Measurements from ENCODE around the gene ESRRG.

The ESRRG gene

DNA sequence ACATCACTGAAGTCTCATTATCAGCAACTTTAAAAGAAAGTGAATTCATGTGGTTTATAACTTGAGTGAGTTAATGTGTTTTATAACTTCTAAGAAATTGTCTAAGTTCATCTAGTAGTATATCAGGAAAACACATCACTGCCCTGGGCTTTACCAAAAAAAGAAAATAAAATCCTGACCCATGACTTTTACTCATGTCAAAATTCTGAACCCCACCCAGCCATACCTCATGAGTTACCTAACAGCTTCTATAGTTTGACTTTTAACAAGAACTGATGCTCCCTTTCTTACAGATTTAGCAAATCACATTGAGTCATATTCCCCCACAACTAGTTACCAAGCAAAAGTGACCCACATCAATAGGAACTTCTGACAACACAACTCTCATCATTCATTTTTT is 57.4 kb downstream of the ESRRG start:
- Histone ChIP-seq H3K36me3 (ENCODE audit: low read length) (no peaks in the 10 kb centered on the region), H3K9me3 (ENCODE audit: insufficient read depth, low read length) (no peaks in the 10 kb centered on the region), H3K9me2 (replicated peaks; ENCODE audit: insufficient read depth, low read length) (no peaks in the 10 kb centered on the region), H3K27me3 (ENCODE audit: low read length) (no peaks in the 10 kb centered on the region; the same call in 1 of the 2 replicates), H3K79me2 (ENCODE audit: insufficient read depth, low read length) (no peaks in the 10 kb centered on the region), H3K4me2 (ENCODE audit: low read depth, low read length, poor library complexity, severe bottlenecking) (no peak overlapping the region), H3K27ac (ENCODE audit: low read depth, low read length) (no peak overlapping the region), H3F3A (ENCODE audit: insufficient read depth) (no peaks in the 10 kb centered on the region), H3K4me3 (ENCODE audit: insufficient read depth, low read length, poor library complexity, severe bottlenecking) (no peak overlapping the region), H3K9ac (ENCODE audit: low read length) (no peak overlapping the region), H2AFZ (ENCODE audit: low read depth, low read length, severe bottlenecking) (no peak overlapping the region), H4K20me1 (ENCODE audit: low read depth, low read length) (no peaks in the 10 kb centered on the region)
- TF ChIP-seq EZH2phosphoT487 (conservative IDR thresholded peaks at IDR 0.05; ENCODE audit: low read length) (no peak), CTCF (IDR thresholded peaks at IDR 0.05; ENCODE audit: insufficient read depth, low read length, poor library complexity, severe bottlenecking) (no peak)

DNA sequence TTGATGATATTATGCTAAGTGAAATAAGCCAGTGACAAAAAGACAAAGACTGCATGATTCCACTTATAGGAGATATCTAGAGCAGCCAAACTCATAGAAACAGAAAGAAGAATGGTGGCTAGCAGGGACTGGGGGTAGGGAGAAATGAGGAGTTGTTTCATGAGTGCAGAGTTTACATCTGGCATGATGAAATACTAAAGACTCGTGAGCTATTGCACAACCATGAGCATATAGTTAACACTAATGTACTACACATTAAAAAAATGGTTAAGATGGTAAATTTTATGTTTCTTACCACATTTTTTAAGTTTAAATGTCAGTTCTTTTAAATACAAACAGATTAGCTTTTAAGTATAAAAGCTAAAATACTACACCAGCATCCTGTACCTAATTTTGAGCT is 57.8 kb downstream of the ESRRG start:
- H3K4me2 ChIP-seq (ENCODE audit: low read depth, low read length, poor library complexity, severe bottlenecking) = no peak overlapping the region
- no peaks in the 10 kb centered on the region for H4K20me1 ChIP-seq (ENCODE audit: low read depth, low read length)
- H3K9ac ChIP-seq (ENCODE audit: low read length) = no peak overlapping the region
- no peak for TF ChIP-seq EZH2phosphoT487 (conservative IDR thresholded peaks at IDR 0.05; ENCODE audit: low read length)
- TF ChIP-seq CTCF (IDR thresholded peaks at IDR 0.05; ENCODE audit: insufficient read depth, low read length, poor library complexity, severe bottlenecking) = no peak
- H3K27me3 ChIP-seq (ENCODE audit: low read length) = no peaks in the 10 kb centered on the region; the same call in 1 of the 2 replicates
- no peak overlapping the region for H3K4me3 ChIP-seq (ENCODE audit: insufficient read depth, low read length, poor library complexity, severe bottlenecking)
- H3K9me2 ChIP-seq (replicated peaks; ENCODE audit: insufficient read depth, low read length) = no peaks in the 10 kb centered on the region
- no peak overlapping the region for H3K27ac ChIP-seq (ENCODE audit: low read depth, low read length)
- H3K36me3 ChIP-seq (ENCODE audit: low read length) = no peaks in the 10 kb centered on the region
- no peaks in the 10 kb centered on the region for H3F3A ChIP-seq (ENCODE audit: insufficient read depth)
- H2AFZ ChIP-seq (ENCODE audit: low read depth, low read length, severe bottlenecking) = no peak overlapping the region
- no peaks in the 10 kb centered on the region for H3K79me2 ChIP-seq (ENCODE audit: insufficient read depth, low read length)
- no peaks in the 10 kb centered on the region for H3K9me3 ChIP-seq (ENCODE audit: insufficient read depth, low read length)

DNA sequence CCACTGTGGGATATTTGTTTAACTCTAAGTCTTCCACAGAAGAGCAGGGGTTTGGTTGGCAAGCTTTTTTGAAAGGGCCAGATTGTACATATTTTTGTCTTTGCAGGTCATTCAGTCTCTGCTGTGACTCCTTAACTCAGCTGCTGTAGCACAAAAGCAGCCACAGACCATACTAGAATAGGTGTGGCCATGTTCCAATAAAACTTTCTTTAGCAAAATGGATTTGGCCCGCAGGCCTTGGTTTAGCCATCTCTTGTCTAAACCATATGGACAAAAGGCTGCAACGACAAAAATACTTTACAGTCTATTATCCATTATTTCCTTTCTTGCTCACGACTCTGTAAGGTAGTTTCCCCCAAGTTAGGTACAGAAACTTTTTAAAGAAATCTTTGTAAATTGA is 60.5 kb downstream of the ESRRG start:
- no peaks in the 10 kb centered on the region for H3F3A ChIP-seq (ENCODE audit: insufficient read depth)
- no peaks in the 10 kb centered on the region for H3K36me3 ChIP-seq (ENCODE audit: low read length)
- TF ChIP-seq CTCF (IDR thresholded peaks at IDR 0.05; ENCODE audit: insufficient read depth, low read length, poor library complexity, severe bottlenecking) = no peak
- no peak for TF ChIP-seq EZH2phosphoT487 (conservative IDR thresholded peaks at IDR 0.05; ENCODE audit: low read length)
- H3K9me3 ChIP-seq (ENCODE audit: insufficient read depth, low read length) = no peaks in the 10 kb centered on the region
- no peak overlapping the region for H3K9ac ChIP-seq (ENCODE audit: low read length)
- no peaks in the 10 kb centered on the region for H3K79me2 ChIP-seq (ENCODE audit: insufficient read depth, low read length)
- no peaks in the 10 kb centered on the region for H4K20me1 ChIP-seq (ENCODE audit: low read depth, low read length)
- no peaks in the 10 kb centered on the region; the same call in 1 of the 2 replicates for H3K27me3 ChIP-seq (ENCODE audit: low read length)
- H2AFZ ChIP-seq (ENCODE audit: low read depth, low read length, severe bottlenecking) = no peak overlapping the region
- H3K27ac ChIP-seq (ENCODE audit: low read depth, low read length) = no peak overlapping the region
- H3K4me3 ChIP-seq (ENCODE audit: insufficient read depth, low read length, poor library complexity, severe bottlenecking) = no peak overlapping the region
- no peaks in the 10 kb centered on the region for H3K9me2 ChIP-seq (replicated peaks; ENCODE audit: insufficient read depth, low read length)
- H3K4me2 ChIP-seq (ENCODE audit: low read depth, low read length, poor library complexity, severe bottlenecking) = no peak overlapping the region
